ENCODE measurements around the gene ING1. TPM values are rescaled to one million over a fixed set of nuclear protein-coding genes. Genes with fewer than 3 reads are reported as not detected.

ING1 gene
- total and polyA plus RNA-seq, 2 donors (not counting 1 experiment from before 2014, with no cell fraction given), result 29.1 to 34.2 TPM

DNA sequence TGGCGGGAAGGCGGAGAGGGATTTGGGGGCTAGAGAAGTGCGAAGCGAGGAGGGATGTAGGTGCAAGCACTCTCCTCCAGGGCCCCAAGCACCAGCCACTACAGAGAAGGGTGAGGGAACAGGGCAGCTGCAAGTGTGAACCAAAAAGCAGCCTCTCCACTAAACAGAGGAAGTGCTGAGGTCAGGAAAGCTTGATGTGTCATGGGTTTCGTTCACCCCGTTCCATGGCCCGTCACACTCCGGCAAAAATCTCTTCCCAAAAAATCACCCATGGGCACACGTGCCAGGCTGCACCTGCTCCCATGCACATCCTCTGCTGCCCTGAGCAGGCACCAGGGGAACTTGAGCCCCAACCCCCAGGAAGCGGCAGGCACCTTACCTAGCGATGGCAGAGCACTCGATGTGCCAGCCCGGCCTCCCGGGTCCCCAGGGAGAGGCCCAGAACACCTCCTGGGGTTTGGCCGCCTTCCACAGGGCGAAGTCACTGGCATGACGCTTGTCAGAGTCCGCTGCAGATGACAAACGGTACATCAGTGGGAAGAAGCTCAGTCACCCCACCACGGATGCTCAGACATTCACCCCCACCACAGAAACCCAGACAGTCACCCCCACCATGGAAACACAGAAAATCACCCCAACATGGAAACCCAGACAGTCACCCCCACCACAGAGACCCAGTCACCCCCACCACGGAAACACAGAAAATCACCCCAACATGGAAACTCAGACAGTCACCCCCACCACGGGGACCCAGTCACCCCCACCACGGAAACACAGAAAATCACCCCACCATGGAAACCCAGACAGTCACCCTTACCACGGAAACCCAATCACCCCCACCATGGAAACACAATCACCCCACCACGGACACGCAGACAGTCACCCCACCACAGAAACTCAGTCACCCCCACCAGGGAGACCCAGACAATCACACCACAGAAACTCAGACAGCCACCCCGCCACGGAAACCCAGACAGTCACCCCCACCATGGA is 36.6 kb upstream of the ING1 start:
- 33% methylated on average over 23 of the region's 28 CpGs for WGBS (ENCODE audit: insufficient coverage)
- intact Hi-C loops (cut with micrococcal nuclease), result loop anchor here (1.0 to 2.0 kb wide), 9 partner anchors 12 to 238 kb away; partner anchors contain the start of genes ANKRD10, CARS2 and RAB20
- Histone ChIP-seq H4K20me1 (ENCODE audit: control insufficient read depth, insufficient read depth, low read length, poor library complexity, severe bottlenecking) (no peaks in the 10 kb centered on the region), H3K9me3 (ENCODE audit: control extremely low read depth in 1 of 3, control insufficient read depth in 2 of 3, insufficient read depth in 1 of 3, low read length in 2 of 3) (no peaks in the 10 kb centered on the region), H3K9ac (ENCODE audit: low read length) (peak overlapping the region; percentile 68), H3K79me2 (ENCODE audit: control insufficient read depth, insufficient read depth, low read length) (peaks cover 3% of the 10 kb centered on the region), H3K4me3 (ENCODE audit: control extremely low read depth in 1 of 5, extremely low read depth in 1 of 5, insufficient read depth in 1 of 5, low read depth in 2 of 5, low read length in 4 of 5) (peak overlapping the region in 4 of 5 experiments; percentile 17 to 62 (median 42)), H3K27me3 (replicated peaks in 1 of 4; ENCODE audit: control extremely low read depth in 1 of 4, control insufficient read depth in 3 of 4, insufficient read depth in 4 of 4, low read length in 3 of 4) (no peaks in the 10 kb centered on the region), H3K36me3 (replicated peaks in 1 of 2; ENCODE audit: control extremely low read depth in 1 of 2, control insufficient read depth in 1 of 2, extremely low read depth in 1 of 2, insufficient read depth in 2 of 2, low read length in 1 of 2) (peaks cover 2 to 28% of the 10 kb centered on the region in 2 experiments), H3K4me2 (replicated peaks; ENCODE audit: low read depth, low read length, poor library complexity, severe bottlenecking) (peak overlapping the region; percentile 96), H3K4me1 (ENCODE audit: control insufficient read depth in 2 of 2, insufficient read depth in 2 of 2, low read length in 2 of 2) (peaks cover 28 to 46% of the 10 kb centered on the region in 2 donors), H2AFZ (ENCODE audit: insufficient read depth, low read depth, low read length, poor library complexity, severe bottlenecking) (peak overlapping the region; percentile 22), H3K27ac (ENCODE audit: low read length in 2 of 2) (peak overlapping the region; percentile 92 to 98)
- Mint-ChIP-seq H3K9me3 (ENCODE audit: insufficient read depth) (no peaks in the 10 kb centered on the region), H3K27me3 (no peaks in the 10 kb centered on the region), H3K4me3 (peak overlapping the region; percentile 92), H3K4me1 (peaks cover 68% of the 10 kb centered on the region), H3K27ac (peak overlapping the region; percentile 100)
- peak; percentile 87 for DNase-seq
- TF ChIP-seq, protein P1, sequence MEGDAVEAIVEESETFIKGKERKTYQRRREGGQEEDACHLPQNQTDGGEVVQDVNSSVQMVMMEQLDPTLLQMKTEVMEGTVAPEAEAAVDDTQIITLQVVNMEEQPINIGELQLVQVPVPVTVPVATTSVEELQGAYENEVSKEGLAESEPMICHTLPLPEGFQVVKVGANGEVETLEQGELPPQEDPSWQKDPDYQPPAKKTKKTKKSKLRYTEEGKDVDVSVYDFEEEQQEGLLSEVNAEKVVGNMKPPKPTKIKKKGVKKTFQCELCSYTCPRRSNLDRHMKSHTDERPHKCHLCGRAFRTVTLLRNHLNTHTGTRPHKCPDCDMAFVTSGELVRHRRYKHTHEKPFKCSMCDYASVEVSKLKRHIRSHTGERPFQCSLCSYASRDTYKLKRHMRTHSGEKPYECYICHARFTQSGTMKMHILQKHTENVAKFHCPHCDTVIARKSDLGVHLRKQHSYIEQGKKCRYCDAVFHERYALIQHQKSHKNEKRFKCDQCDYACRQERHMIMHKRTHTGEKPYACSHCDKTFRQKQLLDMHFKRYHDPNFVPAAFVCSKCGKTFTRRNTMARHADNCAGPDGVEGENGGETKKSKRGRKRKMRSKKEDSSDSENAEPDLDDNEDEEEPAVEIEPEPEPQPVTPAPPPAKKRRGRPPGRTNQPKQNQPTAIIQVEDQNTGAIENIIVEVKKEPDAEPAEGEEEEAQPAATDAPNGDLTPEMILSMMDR (IDR thresholded peaks at IDR 0.05), result no peak
- TF ChIP-seq EZH2 (IDR thresholded peaks at IDR 0.05; ENCODE audit: borderline replicate concordance, insufficient read depth, low read depth, low read length, poor library complexity, severe bottlenecking), result no peak
- ATAC-seq (ENCODE audit: low read depth), result peak; percentile 70
- ChIA-PET CTCF (interaction anchor here (0.6 to 3.3 kb wide), 18 partner anchors 13 to 237 kb away, joined by 3 to 40 read pairs (median 6); partner anchors contain the start of gene ING1), POLR2A (interaction anchor here (0.5 to 2.1 kb wide), 17 partner anchors 10 to 508 kb away, joined by 3 to 62 read pairs (median 7); partner anchors contain the start of genes ANKRD10, CARS2 and ING1)

Data from B cell (primary cell).